Right atrium auricular region (tissue), 2 donors: ENCODE measurements around the gene NR1D2. TPM values are rescaled to one million over a fixed set of nuclear protein-coding genes. Genes with fewer than 3 reads are reported as not detected.

Source experiments
- DNase-seq: peaks from one replicate; pipeline ENCODE4 v3.0.0-alpha.2; 2019; ENCODE audit warnings: low spot score
- H3K27ac ChIP-seq, 2 donors: fragments of 200-600 bp; sonication (generic); 1 replicate in 1 of 2; 2 replicates in 1 of 2; pipeline ENCODE4 v1.5.1; 2016 to 2019
- H3K27me3 ChIP-seq, 2 donors: fragments of 200-600 bp; sonication (generic); one replicate each; pipeline versions ENCODE4 v1.5.1 to v1.6.0; 2017 to 2019
- H3K36me3 ChIP-seq: fragments of 200-600 bp; sonication (generic); one replicate; pipeline ENCODE4 v1.5.1; 2016
- H3K4me1 ChIP-seq, 2 donors: fragments of 200-600 bp; sonication (generic); one replicate each; pipeline versions ENCODE4 v1.5.1 to v1.6.0; 2017 to 2019
- H3K4me3 ChIP-seq, 2 donors: fragments of 200-600 bp; sonication (generic); 1 replicate in 1 of 2; 2 replicates in 1 of 2; pipeline ENCODE4 v1.5.1; 2017 to 2019; ENCODE audit warnings: mild to moderate bottlenecking in 1 of 2, moderate library complexity in 1 of 2
- H3K9me3 ChIP-seq, 2 donors: fragments of 200-600 bp; sonication (generic); one replicate each; pipeline ENCODE4 v1.5.1; 2019
- total RNA-seq, 2 donors: library from RNA; depleted of rRNA; stranded (reverse); fragments of >200 nt; gene quantifications; one replicate each; pipeline ENCODE4 v1.1.0, GENCODE V29; 2016
- TF ChIP-seq, protein P1 (sequence below), 2 donors: fragments of 200-600 bp; sonication (generic); IDR thresholded peaks; one replicate each; pipeline ENCODE4 v1.5.1; 2019; ENCODE audit warnings: antibody characterized with exemption in 2 of 2

NR1D2 gene
- total RNA-seq, 2 donors from 2014 or later = 15.8 to 27.7 TPM

DNA sequence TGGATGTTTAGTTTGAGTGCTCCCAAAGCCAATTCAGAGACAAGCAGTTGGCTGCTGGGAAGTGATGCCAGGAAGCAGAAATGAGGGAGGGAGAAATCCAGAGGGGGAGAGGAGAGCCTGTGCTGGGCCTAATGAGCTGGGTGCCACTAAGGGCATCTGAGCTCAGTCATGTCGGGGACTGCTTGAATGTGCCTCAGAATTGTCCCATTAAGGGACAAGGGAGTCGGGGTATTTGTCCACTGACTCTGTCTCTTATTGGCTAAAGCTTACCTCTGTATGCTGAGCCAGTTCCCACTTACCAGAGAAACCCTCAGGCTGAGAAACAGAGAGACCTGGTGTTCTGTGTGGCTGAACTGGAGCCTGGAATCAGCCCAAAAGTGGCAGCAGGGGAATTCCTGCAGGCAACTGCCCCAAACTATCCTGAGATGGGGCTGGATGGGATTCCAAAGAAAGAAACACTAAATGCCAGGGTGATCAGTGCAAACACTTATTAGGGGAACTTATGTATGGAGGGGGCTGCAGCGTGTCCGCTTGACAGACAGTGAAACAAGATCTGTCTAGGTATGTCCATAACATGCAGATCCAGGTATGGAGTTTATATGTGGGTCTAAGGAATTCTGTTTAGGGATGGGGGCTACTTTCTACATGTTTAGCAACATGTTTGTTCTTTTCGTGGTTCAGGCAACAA is 48.6 kb downstream of the NR1D2 start:
- H3K9me3 ChIP-seq = no peaks in the 10 kb centered on the region
- no peaks in the 10 kb centered on the region for H3K27me3 ChIP-seq
- no peak overlapping the region for H3K27ac ChIP-seq
- no peak for DNase-seq
- TF ChIP-seq, protein P1, sequence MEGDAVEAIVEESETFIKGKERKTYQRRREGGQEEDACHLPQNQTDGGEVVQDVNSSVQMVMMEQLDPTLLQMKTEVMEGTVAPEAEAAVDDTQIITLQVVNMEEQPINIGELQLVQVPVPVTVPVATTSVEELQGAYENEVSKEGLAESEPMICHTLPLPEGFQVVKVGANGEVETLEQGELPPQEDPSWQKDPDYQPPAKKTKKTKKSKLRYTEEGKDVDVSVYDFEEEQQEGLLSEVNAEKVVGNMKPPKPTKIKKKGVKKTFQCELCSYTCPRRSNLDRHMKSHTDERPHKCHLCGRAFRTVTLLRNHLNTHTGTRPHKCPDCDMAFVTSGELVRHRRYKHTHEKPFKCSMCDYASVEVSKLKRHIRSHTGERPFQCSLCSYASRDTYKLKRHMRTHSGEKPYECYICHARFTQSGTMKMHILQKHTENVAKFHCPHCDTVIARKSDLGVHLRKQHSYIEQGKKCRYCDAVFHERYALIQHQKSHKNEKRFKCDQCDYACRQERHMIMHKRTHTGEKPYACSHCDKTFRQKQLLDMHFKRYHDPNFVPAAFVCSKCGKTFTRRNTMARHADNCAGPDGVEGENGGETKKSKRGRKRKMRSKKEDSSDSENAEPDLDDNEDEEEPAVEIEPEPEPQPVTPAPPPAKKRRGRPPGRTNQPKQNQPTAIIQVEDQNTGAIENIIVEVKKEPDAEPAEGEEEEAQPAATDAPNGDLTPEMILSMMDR (IDR thresholded peaks at IDR 0.05) = no peak
- no peaks in the 10 kb centered on the region for H3K36me3 ChIP-seq
- H3K4me3 ChIP-seq = no peak overlapping the region
- H3K4me1 ChIP-seq = peaks cover 0 to 24% of the 10 kb centered on the region in 2 donors

DNA sequence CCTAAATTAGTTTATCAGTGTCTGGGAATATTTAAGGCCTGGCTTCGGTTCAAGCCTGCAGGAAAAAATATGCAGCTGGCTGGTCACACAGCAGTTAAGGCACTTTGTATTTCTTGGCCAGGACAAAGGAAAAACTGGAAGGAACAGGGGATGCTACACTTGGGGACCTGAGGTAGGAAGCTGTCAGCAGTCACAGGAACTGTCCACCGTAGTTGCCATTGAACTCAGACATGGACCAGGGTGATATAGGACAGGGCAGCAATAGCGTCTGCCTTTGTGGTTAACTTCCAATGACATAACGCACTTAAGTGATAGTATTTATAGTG is 49.1 kb downstream of the NR1D2 start:
- TF ChIP-seq, protein P1 (IDR thresholded peaks at IDR 0.05) = no peak
- Histone ChIP-seq H3K27ac (no peak overlapping the region), H3K36me3 (no peaks in the 10 kb centered on the region), H3K4me3 (no peak overlapping the region), H3K27me3 (no peaks in the 10 kb centered on the region), H3K9me3 (no peaks in the 10 kb centered on the region), H3K4me1 (peaks cover 0 to 27% of the 10 kb centered on the region in 2 donors)
- no peak for DNase-seq

DNA sequence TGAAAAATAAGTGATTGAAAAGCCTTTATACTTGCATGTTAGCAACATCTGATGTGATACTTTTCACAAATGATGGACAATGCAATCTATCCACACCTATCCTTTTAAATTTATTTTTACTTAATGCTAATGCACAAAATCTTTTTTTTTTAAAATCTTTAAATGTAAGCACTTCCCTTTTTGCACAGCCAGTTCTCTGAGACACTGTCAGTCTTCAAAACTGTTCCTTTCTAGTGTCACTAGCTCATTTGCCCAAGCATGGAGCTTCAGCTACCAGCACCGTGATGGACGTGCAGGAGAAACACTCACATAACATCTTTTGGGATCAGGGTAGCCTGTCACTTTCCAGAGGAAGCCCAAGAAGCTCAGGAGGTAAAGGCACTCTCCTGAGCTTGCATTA is 50.1 kb downstream of the NR1D2 start:
- TF ChIP-seq, protein P1 (IDR thresholded peaks at IDR 0.05) = no peak
- no peaks in the 10 kb centered on the region for H3K27me3 ChIP-seq
- peaks cover 0 to 29% of the 10 kb centered on the region in 2 donors for H3K4me1 ChIP-seq
- no peak for DNase-seq
- no peaks in the 10 kb centered on the region for H3K9me3 ChIP-seq
- no peak overlapping the region for H3K4me3 ChIP-seq
- no peak overlapping the region for H3K27ac ChIP-seq
- no peaks in the 10 kb centered on the region for H3K36me3 ChIP-seq

DNA sequence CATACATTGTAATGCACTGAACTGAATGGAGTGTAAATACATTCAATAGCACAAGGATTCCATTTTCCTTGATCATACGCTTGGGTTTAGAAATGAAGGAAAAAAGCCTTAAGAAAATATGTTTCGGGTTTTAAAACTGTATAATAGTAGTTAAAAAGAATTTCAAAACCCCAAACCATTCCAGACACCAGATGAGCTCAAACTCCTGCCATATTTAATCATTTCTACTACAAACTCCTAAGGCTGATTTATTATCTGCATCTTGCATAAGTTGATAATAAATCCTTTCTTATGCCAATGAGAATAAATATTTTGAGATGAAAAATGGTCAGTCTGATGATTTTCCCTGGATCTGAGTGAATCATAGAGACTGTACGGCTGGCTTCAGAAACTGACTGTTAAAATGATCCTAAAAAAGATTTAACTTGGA is 51.0 kb downstream of the NR1D2 start:
- Histone ChIP-seq H3K27ac (no peak overlapping the region), H3K4me1 (peaks cover 0 to 29% of the 10 kb centered on the region in 2 donors), H3K36me3 (no peaks in the 10 kb centered on the region), H3K4me3 (no peak overlapping the region), H3K9me3 (no peaks in the 10 kb centered on the region), H3K27me3 (no peaks in the 10 kb centered on the region)
- TF ChIP-seq, protein P1 (IDR thresholded peaks at IDR 0.05) = no peak
- DNase-seq = no peak

DNA sequence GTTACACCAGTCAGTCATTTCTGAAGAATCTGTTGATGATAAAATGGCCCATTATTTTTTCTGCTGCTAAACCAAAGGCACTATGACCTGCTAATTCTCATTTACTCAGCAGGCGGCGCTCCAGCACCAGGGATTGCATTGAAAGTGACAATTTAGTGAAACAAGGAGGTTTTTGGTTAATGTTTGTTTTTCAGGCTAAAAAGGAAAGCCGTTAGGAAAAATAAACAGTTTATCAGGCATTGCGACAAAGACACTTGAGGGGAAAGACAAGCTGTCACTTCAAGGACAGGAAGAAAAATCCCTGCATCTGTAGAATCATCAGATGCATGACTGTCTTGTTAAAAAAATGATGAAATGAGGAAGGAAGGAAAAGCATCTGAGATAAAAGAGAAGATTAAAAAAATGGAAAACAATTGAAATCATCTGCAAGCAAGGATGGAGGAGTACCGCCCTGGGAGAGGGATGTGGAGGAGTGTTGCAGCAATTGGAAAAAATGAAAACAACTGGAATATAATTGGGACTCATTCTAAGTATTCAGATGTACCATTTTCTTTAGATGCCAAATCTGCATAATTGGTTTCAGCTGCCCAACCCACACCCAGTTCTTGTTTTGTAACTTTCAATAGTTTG is 54.0 kb downstream of the NR1D2 start:
- no peaks in the 10 kb centered on the region for H3K9me3 ChIP-seq
- H3K36me3 ChIP-seq = no peaks in the 10 kb centered on the region
- no peak overlapping the region for H3K4me3 ChIP-seq
- no peak overlapping the region for H3K27ac ChIP-seq
- peak; percentile 83 for DNase-seq
- TF ChIP-seq, protein P1 (IDR thresholded peaks at IDR 0.05) = peak; percentile 68 to 90
- no peaks in the 10 kb centered on the region for H3K27me3 ChIP-seq
- H3K4me1 ChIP-seq = peaks cover 0 to 10% of the 10 kb centered on the region in 2 donors
